ENCODE data around the gene FDX1. TPM values are rescaled to one million over a fixed set of nuclear protein-coding genes. Genes with fewer than 3 reads are reported as not detected.

The FDX1 gene
- polyA plus RNA-seq, 1 donor from 2014 or later = 14.3 TPM

DNA sequence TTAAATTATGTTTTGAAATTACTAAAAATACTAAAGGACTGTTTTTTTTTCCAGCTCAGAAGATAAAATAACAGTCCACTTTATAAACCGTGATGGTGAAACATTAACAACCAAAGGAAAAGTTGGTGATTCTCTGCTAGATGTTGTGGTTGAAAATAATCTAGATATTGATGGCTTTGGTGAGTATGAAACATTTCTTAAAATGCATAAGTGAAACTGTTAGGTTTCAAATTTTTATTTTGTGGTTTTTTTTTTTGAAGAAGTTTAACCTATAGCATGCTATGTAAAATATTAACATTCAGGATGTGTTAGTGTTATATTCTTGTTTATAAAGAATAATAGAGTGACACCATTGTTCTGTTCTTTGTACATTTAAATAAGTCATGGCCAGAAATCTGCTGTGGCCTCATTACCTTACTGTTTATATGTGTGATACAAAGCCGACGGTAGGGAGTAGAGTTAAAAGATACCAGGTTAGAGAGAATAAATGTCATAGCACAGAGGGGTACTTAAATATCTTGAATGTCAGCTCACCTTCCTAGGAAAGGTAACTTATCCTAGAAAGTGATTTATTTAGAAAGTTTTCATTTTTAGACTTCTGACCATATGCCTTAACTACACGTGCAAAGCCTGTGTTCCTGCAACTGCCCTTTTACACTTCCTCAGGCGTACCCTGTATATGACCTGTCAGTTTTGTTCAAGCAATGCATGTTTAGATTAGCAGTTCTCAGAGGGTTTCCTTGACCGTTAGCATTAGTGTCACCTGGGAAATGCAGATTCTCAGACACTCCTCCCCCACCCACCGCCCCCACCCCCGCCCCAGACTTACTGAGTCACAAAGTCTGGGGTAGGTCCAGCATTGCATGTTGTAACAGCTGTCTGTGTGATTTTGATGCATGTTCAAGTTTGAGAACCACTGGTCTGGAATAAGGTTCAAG is 6.3 kb downstream of the FDX1 start:
- no peak overlapping the region for H3K9ac ChIP-seq (ENCODE audit: low read length)
- TF ChIP-seq SMC3 (conservative IDR thresholded peaks at IDR 0.05; ENCODE audit: poor library complexity) (no peak), RAD21 (conservative IDR thresholded peaks at IDR 0.05) (no peak), EP300 (conservative IDR thresholded peaks at IDR 0.05; ENCODE audit: poor library complexity, severe bottlenecking) (no peak), POLR2AphosphoS5 (IDR thresholded peaks at IDR 0.05) (no peak), EZH2 (IDR thresholded peaks at IDR 0.05; ENCODE audit: borderline replicate concordance, insufficient read depth, low read length, poor library complexity, severe bottlenecking) (no peak), TAF1 (IDR thresholded peaks at IDR 0.05; ENCODE audit: low read depth) (no peak), MXI1 (conservative IDR thresholded peaks at IDR 0.05; ENCODE audit: poor library complexity, severe bottlenecking) (no peak)
- TF ChIP-seq, protein P1, sequence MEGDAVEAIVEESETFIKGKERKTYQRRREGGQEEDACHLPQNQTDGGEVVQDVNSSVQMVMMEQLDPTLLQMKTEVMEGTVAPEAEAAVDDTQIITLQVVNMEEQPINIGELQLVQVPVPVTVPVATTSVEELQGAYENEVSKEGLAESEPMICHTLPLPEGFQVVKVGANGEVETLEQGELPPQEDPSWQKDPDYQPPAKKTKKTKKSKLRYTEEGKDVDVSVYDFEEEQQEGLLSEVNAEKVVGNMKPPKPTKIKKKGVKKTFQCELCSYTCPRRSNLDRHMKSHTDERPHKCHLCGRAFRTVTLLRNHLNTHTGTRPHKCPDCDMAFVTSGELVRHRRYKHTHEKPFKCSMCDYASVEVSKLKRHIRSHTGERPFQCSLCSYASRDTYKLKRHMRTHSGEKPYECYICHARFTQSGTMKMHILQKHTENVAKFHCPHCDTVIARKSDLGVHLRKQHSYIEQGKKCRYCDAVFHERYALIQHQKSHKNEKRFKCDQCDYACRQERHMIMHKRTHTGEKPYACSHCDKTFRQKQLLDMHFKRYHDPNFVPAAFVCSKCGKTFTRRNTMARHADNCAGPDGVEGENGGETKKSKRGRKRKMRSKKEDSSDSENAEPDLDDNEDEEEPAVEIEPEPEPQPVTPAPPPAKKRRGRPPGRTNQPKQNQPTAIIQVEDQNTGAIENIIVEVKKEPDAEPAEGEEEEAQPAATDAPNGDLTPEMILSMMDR (IDR thresholded peaks at IDR 0.05; ENCODE audit: poor library complexity, severe bottlenecking) = no peak
- TF ChIP-seq, protein P2, sequence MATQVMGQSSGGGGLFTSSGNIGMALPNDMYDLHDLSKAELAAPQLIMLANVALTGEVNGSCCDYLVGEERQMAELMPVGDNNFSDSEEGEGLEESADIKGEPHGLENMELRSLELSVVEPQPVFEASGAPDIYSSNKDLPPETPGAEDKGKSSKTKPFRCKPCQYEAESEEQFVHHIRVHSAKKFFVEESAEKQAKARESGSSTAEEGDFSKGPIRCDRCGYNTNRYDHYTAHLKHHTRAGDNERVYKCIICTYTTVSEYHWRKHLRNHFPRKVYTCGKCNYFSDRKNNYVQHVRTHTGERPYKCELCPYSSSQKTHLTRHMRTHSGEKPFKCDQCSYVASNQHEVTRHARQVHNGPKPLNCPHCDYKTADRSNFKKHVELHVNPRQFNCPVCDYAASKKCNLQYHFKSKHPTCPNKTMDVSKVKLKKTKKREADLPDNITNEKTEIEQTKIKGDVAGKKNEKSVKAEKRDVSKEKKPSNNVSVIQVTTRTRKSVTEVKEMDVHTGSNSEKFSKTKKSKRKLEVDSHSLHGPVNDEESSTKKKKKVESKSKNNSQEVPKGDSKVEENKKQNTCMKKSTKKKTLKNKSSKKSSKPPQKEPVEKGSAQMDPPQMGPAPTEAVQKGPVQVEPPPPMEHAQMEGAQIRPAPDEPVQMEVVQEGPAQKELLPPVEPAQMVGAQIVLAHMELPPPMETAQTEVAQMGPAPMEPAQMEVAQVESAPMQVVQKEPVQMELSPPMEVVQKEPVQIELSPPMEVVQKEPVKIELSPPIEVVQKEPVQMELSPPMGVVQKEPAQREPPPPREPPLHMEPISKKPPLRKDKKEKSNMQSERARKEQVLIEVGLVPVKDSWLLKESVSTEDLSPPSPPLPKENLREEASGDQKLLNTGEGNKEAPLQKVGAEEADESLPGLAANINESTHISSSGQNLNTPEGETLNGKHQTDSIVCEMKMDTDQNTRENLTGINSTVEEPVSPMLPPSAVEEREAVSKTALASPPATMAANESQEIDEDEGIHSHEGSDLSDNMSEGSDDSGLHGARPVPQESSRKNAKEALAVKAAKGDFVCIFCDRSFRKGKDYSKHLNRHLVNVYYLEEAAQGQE (IDR thresholded peaks at IDR 0.05; ENCODE audit: borderline replicate concordance) = no peak
- no peak overlapping the region for H2AFZ ChIP-seq (ENCODE audit: low read depth, low read length)

DNA sequence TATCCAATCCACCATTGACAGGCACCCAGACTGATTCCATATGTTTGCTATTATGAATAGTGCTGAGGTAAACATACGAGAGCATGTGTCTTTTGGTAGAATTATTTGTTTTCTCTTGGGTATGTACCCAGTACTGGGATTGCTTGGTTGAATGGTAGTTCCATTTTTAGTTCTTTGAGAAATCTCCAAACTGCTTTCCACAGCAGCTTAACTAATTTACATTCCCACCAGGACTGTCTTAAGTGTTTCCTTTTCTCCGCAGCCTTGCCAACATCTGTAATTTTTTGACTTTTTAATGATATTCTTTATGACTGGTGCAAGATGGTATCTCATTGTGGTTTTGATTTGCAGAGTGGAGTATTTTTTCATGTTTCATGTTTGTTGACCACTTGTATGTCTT is 8.3 kb downstream of the FDX1 start:
- Histone ChIP-seq H4K20me1 (ENCODE audit: insufficient read depth) (peaks cover 3% of the 10 kb centered on the region), H3K27me3 (ENCODE audit: insufficient read depth, low read depth, low read length) (no peaks in the 10 kb centered on the region), H3K27ac (ENCODE audit: low read length) (no peak overlapping the region), H3F3A (ENCODE audit: insufficient read depth, low read length, poor library complexity, severe bottlenecking) (no peaks in the 10 kb centered on the region), H3K9me2 (ENCODE audit: insufficient read depth, low read length) (no peaks in the 10 kb centered on the region), H3K79me2 (replicated peaks; ENCODE audit: insufficient read depth, low read length) (peaks cover 34% of the 10 kb centered on the region), H3K4me3 (ENCODE audit: low read length) (no peak overlapping the region), H2AFZ (ENCODE audit: low read depth, low read length) (no peak overlapping the region), H3K9ac (ENCODE audit: low read length) (no peak overlapping the region), H3K36me3 (ENCODE audit: insufficient read depth, low read length) (peaks cover 3% of the 10 kb centered on the region), H3K9me3 (ENCODE audit: low read length) (peaks cover 2% of the 10 kb centered on the region), H3K4me2 (ENCODE audit: low read length) (no peak overlapping the region)
- TF ChIP-seq RAD21 (conservative IDR thresholded peaks at IDR 0.05) = no peak

More for the DNA sequence above, 6.3 kb downstream of the FDX1 start:
- no peak overlapping the region for H3K27ac ChIP-seq (ENCODE audit: low read length)
- no peaks in the 10 kb centered on the region for H3K9me2 ChIP-seq (ENCODE audit: insufficient read depth, low read length)
- peaks cover 3% of the 10 kb centered on the region for H4K20me1 ChIP-seq (ENCODE audit: insufficient read depth)
- H3K4me2 ChIP-seq (ENCODE audit: low read length) = no peak overlapping the region
- H3K79me2 ChIP-seq (replicated peaks; ENCODE audit: insufficient read depth, low read length) = peaks cover 52% of the 10 kb centered on the region
- no peak overlapping the region for H3K4me3 ChIP-seq (ENCODE audit: low read length)
- peaks cover under 1% of the 10 kb centered on the region for H3K9me3 ChIP-seq (ENCODE audit: low read length)
- H3K36me3 ChIP-seq (ENCODE audit: insufficient read depth, low read length) = peaks cover 3% of the 10 kb centered on the region
- no peaks in the 10 kb centered on the region for H3F3A ChIP-seq (ENCODE audit: insufficient read depth, low read length, poor library complexity, severe bottlenecking)
- H3K27me3 ChIP-seq (ENCODE audit: insufficient read depth, low read depth, low read length) = no peaks in the 10 kb centered on the region

All from neural cell (in vitro differentiated cells).